GM23248 (cell line): ENCODE results near the gene EPOP. TPM values are rescaled to one million over a fixed set of nuclear protein-coding genes. Genes with fewer than 3 reads are reported as not detected.

ENCODE experiments used
- DNase-seq: peaks from one replicate; pipeline ENCODE4 v3.0.0-alpha.2; 2015
- H2AFZ ChIP-seq: fragments of 200-600 bp; sonication (generic); 2 replicates; pipeline ENCODE4 v1.6.1; 2016; ENCODE audit warnings: antibody characterized with exemption
- H3F3A ChIP-seq: fragments of 200-600 bp; sonication (generic); 2 replicates; pipeline ENCODE4 v1.6.1; 2016; ENCODE audit warnings: mild to moderate bottlenecking, antibody characterized with exemption, mixed run types; ENCODE audit not compliant: insufficient read depth
- H3K27ac ChIP-seq: fragments of 200-600 bp; sonication (generic); 2 replicates; pipeline ENCODE4 v1.5.1; 2016; ENCODE audit warnings: mild to moderate bottlenecking
- H3K27me3 ChIP-seq: fragments of 200-600 bp; sonication (generic); replicated peaks from 2 replicates; pipeline ENCODE4 v1.6.1; 2016; ENCODE audit warnings: mild to moderate bottlenecking; ENCODE audit not compliant: insufficient read depth
- H3K36me3 ChIP-seq: fragments of 200-600 bp; sonication (generic); 2 replicates; pipeline ENCODE4 v1.6.1; 2016; ENCODE audit warnings: low read depth, mild to moderate bottlenecking
- H3K4me1 ChIP-seq: fragments of 200-600 bp; sonication (generic); 2 replicates; pipeline ENCODE4 v1.6.1; 2016; ENCODE audit warnings: mild to moderate bottlenecking; ENCODE audit not compliant: insufficient read depth
- H3K4me2 ChIP-seq: fragments of 200-600 bp; sonication (generic); one replicate; pipeline ENCODE4 v1.6.1; 2016; ENCODE audit warnings: mild to moderate bottlenecking; ENCODE audit not compliant: unreplicated experiment
- H3K4me3 ChIP-seq: fragments of 200-600 bp; sonication (generic); 2 replicates; pipeline ENCODE4 v1.5.1; 2016; ENCODE audit warnings: mild to moderate bottlenecking
- H3K79me2 ChIP-seq: fragments of 200-600 bp; sonication (generic); 2 replicates; pipeline ENCODE4 v1.6.1; 2016; ENCODE audit warnings: mild to moderate bottlenecking; ENCODE audit not compliant: insufficient read depth
- H3K9ac ChIP-seq: fragments of 200-600 bp; sonication (generic); 2 replicates; pipeline ENCODE4 v1.6.1; 2016; ENCODE audit warnings: mild to moderate bottlenecking
- H3K9me2 ChIP-seq: fragments of 200-600 bp; sonication (generic); 2 replicates; pipeline ENCODE4 v1.6.1; 2016; ENCODE audit warnings: mixed run types, mild to moderate bottlenecking, moderate library complexity; ENCODE audit not compliant: insufficient read depth
- H3K9me3 ChIP-seq: fragments of 200-600 bp; sonication (generic); one replicate; pipeline ENCODE4 v1.6.1; 2017; ENCODE audit warnings: low read depth
- H4K20me1 ChIP-seq: fragments of 200-600 bp; sonication (generic); 2 replicates; pipeline ENCODE4 v1.6.0; 2016; ENCODE audit not compliant: insufficient read depth
- EZH2 ChIP-seq: fragments of 200-600 bp; sonication (generic); IDR thresholded peaks from 2 replicates; pipeline ENCODE4 v1.6.1; 2018; ENCODE audit warnings: antibody characterized with exemption, mild to moderate bottlenecking; ENCODE audit not compliant: insufficient read depth, poor library complexity, severe bottlenecking
- EZH2phosphoT487 ChIP-seq: fragments of 200-600 bp; sonication (generic); IDR thresholded peaks from 2 replicates; pipeline ENCODE4 v1.6.1; 2018; ENCODE audit warnings: antibody characterized with exemption, moderate library complexity, mild to moderate bottlenecking, low read depth; ENCODE audit not compliant: insufficient read depth
- WGBS, 2 experiments: methylation state at CpG; one replicate each; pipeline ENCODE4 v1.1.6; 2015 to 2017; ENCODE audit warnings: low lambda C conversion rate in 2 of 2, low coverage in 1 of 2; ENCODE audit errors: missing lambda C conversion rate in 2 of 2; 5-methylcytosine and 5-hydroxymethylcytosine counted together
- in situ Hi-C: fragments of 300-500 bp; cut with MboI; formaldehyde crosslinking; loops from 2 replicates; pipeline ENCODE4 v1.15.0; 2020
- polyA plus RNA-seq: library from polyadenylated mRNA; unstranded; fragments of >200 nt; fragmentation: Nextera tagmentation; extraction: Ambion mirVana; gene quantifications from 2 replicates; pipeline ENCODE4 v1.2.1, GENCODE V29; 2016
- total RNA-seq: library from RNA; depleted of rRNA; stranded (reverse); fragments of >200 nt; shearing (Covaris generic); gene quantifications from 2 replicates; pipeline ENCODE4 v1.2.3, GENCODE V29; 2014

Gene EPOP
- total and polyA plus RNA-seq, 2 experiments from 2014 or later = 1.2 to 4.3 TPM

- no peaks in the 10 kb centered on the region for H3K9me3 ChIP-seq
- H3K79me2 ChIP-seq = no peaks in the 10 kb centered on the region
- H3K27ac ChIP-seq = no peak overlapping the region
- no peak overlapping the region for H3K4me3 ChIP-seq
- no peaks in the 10 kb centered on the region for H3K36me3 ChIP-seq
- WGBS, 2 experiments = 85 to 89% methylated on average over 6 of the region's 6 CpGs
- H3K27me3 ChIP-seq = no peaks in the 10 kb centered on the region
- 0 out of 2 replicates have a peak, but pooled peaks cover 3% of the 10 kb centered on the region for H3K4me1 ChIP-seq
- no peak for DNase-seq
- in situ Hi-C loops = no loop called here
- no peak overlapping the region for H2AFZ ChIP-seq
- peaks cover 11% of the 10 kb centered on the region; the same call in 1 of the 2 replicates for H3F3A ChIP-seq
- H3K9ac ChIP-seq = no peak overlapping the region
- no peak overlapping the region for H3K4me2 ChIP-seq
- TF ChIP-seq EZH2 = no peak
- TF ChIP-seq EZH2phosphoT487 = no peak
- no peaks in the 10 kb centered on the region for H4K20me1 ChIP-seq
- H3K9me2 ChIP-seq = no peaks in the 10 kb centered on the region
Measured at GRCh38 chr17:38677819-38678218, 3.1 kb upstream of the EPOP start.

DNA sequence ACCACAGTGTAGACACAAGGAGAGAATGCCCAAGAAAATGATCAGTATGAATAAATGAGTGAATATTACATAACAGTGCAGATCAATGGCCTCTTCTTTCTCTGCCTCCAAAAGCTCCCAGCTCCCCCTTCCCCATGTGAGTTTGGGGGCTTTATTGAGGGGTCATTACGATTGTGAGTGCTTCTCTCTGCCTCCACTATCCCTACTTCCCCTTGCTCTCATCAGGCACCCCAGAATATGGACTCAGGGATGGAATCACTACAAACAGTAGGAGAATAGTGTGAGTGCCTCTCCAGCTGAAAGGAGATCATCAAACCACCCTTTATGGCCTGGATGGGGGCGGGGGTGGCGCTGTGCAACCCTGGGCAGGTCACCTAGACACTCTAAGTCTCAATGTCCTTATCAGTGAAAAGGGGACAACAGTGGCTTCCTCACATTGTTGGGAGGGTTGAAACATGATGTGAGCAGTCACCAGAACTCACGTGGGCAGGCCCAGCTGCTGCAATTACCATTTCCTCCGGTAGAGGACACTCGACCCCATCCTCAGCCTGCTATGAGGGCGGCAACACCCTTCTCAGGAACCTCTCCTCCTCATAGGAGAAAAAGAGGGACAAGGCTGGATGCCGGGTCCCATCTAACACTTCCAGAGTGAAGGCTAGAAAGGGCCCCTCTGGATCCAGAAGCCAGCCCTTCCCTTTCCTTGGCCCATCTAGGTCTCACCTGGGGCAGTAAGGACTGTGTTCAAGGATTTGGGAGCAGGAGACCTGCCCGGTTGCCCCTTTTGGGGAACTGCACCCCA is 2.1 kb upstream of the EPOP start:
- 12 to 13% methylated on average over 9 of the region's 9 CpGs for WGBS, 2 experiments
- peaks cover 11% of the 10 kb centered on the region; the same call in 1 of the 2 replicates for H3F3A ChIP-seq
- H3K79me2 ChIP-seq = no peaks in the 10 kb centered on the region
- H4K20me1 ChIP-seq = no peaks in the 10 kb centered on the region
- H3K27ac ChIP-seq = no peak overlapping the region
- in situ Hi-C loops = no loop called here
- H3K36me3 ChIP-seq = no peaks in the 10 kb centered on the region
- H2AFZ ChIP-seq = peak overlapping the region; percentile 88
- no peaks in the 10 kb centered on the region for H3K9me3 ChIP-seq
- H3K9me2 ChIP-seq = no peaks in the 10 kb centered on the region
- no peaks in the 10 kb centered on the region for H3K27me3 ChIP-seq
- no peak overlapping the region for H3K4me3 ChIP-seq
- H3K4me1 ChIP-seq = 0 out of 2 replicates have a peak, but pooled peaks cover 3% of the 10 kb centered on the region
- H3K9ac ChIP-seq = 0 out of 2 replicates have a peak overlapping the region, but pooled peaks have one; percentile 22
- H3K4me2 ChIP-seq = peak overlapping the region; percentile 64
- TF ChIP-seq EZH2 (no peak), EZH2phosphoT487 (no peak)
- peak; percentile 87 for DNase-seq

DNA sequence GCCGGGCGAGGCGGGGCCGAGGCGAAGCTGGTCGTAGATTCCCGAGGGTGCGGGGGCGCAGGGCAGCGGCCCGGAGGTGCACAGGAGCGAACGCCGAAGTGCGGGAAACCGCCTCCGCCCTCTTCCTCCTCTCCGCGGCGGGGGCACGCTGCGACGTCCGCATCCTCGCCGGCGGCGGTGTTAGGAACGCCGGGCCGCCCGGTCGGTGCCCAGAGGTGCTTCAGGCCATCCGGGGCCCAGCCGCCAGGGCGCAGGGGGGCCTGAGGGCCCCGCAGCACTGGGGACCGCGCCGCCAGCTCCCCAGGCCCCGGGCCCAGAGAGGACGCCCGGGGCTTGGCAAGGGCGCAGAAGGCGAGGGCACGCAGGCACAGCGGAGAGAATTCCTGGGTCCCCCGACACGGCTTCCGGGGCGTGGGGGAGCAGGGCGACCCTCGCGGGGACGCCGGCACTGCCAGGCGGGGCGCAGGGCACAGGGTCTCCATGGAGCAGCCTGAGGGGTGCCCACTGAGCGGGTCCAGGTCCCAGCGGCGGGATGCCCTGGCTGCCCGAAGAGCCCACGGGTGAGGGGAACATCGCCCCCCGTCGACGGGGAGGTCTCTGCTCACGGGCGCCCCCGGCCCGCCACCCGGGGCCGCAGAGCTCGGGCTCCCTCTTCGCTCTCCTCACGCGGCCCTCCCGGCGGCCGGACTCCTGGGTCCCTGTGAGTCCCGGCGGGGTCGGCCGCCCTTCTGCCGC is 576 bp downstream of the EPOP start:
- Histone ChIP-seq H4K20me1 (no peaks in the 10 kb centered on the region), H3K9me2 (no peaks in the 10 kb centered on the region), H3K4me2 (peak overlapping the region; percentile 74), H3K4me3 (peak overlapping the region; percentile 74), H3K9ac (peak overlapping the region; percentile 74), H3F3A (peaks cover 11% of the 10 kb centered on the region; the same call in 1 of the 2 replicates), H3K79me2 (no peaks in the 10 kb centered on the region), H3K9me3 (no peaks in the 10 kb centered on the region), H2AFZ (peak overlapping the region; percentile 78), H3K27ac (no peak overlapping the region), H3K4me1 (0 out of 2 replicates have a peak, but pooled peaks cover 3% of the 10 kb centered on the region), H3K36me3 (no peaks in the 10 kb centered on the region), H3K27me3 (peaks cover 11% of the 10 kb centered on the region; the same call in 1 of the 2 replicates)
- TF ChIP-seq EZH2phosphoT487 (no peak), EZH2 (peak; percentile 68)
- DNase-seq = peak; percentile 59
- WGBS, 2 experiments = 1 to 2% methylated on average over 30 to 61 of the region's 85 CpGs
- in situ Hi-C loops = no loop called here

DNA sequence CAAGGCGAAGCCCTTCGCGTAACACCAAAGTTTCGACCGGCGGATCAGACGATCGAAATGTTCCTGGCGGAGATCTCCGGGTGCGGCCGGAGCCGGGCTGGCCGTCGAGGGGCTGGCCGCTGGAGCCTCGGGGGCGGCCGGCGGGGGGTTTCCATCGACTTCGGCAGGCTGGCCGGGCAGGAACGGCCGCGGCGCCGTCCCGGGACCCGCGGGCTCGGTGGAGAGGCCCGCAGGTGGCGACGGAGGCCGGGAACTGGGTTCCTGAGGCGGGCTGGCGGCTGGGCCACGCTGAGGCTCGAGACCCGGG is 1.1 kb downstream of the EPOP start:
- no peak for TF ChIP-seq EZH2
- 0 out of 2 replicates have a peak, but pooled peaks have one; percentile 17 for TF ChIP-seq EZH2phosphoT487
- WGBS, 2 experiments = 2 to 4% methylated on average over 18 to 41 of the region's 41 CpGs
- Histone ChIP-seq H3K9me3 (no peaks in the 10 kb centered on the region), H3K4me2 (peak overlapping the region; percentile 74), H3K27me3 (peaks cover 13% of the 10 kb centered on the region; the same call in 1 of the 2 replicates), H3K36me3 (no peaks in the 10 kb centered on the region), H3F3A (peaks cover 11% of the 10 kb centered on the region; the same call in 1 of the 2 replicates), H3K4me1 (0 out of 2 replicates have a peak, but pooled peaks cover 3% of the 10 kb centered on the region), H2AFZ (peak overlapping the region; percentile 78), H3K4me3 (peak overlapping the region; percentile 74), H4K20me1 (no peaks in the 10 kb centered on the region), H3K9ac (peak overlapping the region; percentile 74), H3K9me2 (no peaks in the 10 kb centered on the region), H3K27ac (no peak overlapping the region), H3K79me2 (no peaks in the 10 kb centered on the region)
- DNase-seq = peak; percentile 59
- in situ Hi-C loops = no loop called here
